HepG2 (cell line): ENCODE data around the gene PANK4. TPM values are rescaled to one million over a fixed set of nuclear protein-coding genes. Genes with fewer than 3 reads are reported as not detected.

Experiments
- ATF3 ChIP-seq: sonication (generic); formaldehyde crosslinking; IDR thresholded peaks from 2 replicates; pipeline ENCODE4 v1.4.0; 2020; ENCODE audit warnings: missing genetic modification reagents
- ATF4 ChIP-seq, 2 experiments: fragments of 450-650 bp in 1 of 2; sonication (generic) in 1 of 2; formaldehyde crosslinking; IDR thresholded peaks; 2 replicates each; pipeline versions ENCODE4 v1.5.0 to v1.8.0; 2020 to 2022; ENCODE audit warnings: mild to moderate bottlenecking in 1 of 2, missing genetic modification reagents in 1 of 2
- ESRRA ChIP-seq: sonication (generic); formaldehyde crosslinking; IDR thresholded peaks from 2 replicates; pipeline ENCODE4 v1.5.1; 2020; ENCODE audit warnings: mild to moderate bottlenecking, low read depth, missing genetic modification reagents
- GABPB1 ChIP-seq: IDR thresholded peaks from 2 replicates; pipeline ENCODE4 v1.6.1; 2016; ENCODE audit warnings: mild to moderate bottlenecking, missing genetic modification reagents, moderate library complexity, missing compliant biosample characterization
- JUND ChIP-seq: sonication (generic); formaldehyde crosslinking; IDR thresholded peaks from 2 replicates; pipeline ENCODE4 v1.8.0; 2022; ENCODE audit warnings: mild to moderate bottlenecking, missing genetic modification reagents
- NFYB ChIP-seq: sonication (generic); formaldehyde crosslinking; IDR thresholded peaks from 2 replicates; pipeline ENCODE4 v1.4.0; 2020; ENCODE audit warnings: missing genetic modification reagents
- REL ChIP-seq: sonication (generic); formaldehyde crosslinking; conservative IDR thresholded peaks from 2 replicates; pipeline ENCODE4 v1.8.0; 2022; ENCODE audit warnings: mild to moderate bottlenecking, missing genetic modification reagents, moderate library complexity
- RXRB ChIP-seq: IDR thresholded peaks from 2 replicates; pipeline ENCODE4 v1.6.1; 2016; ENCODE audit warnings: borderline replicate concordance, missing genetic modification reagents, missing compliant biosample characterization
- SCMH1 ChIP-seq: sonication (generic); formaldehyde crosslinking; IDR thresholded peaks from 2 replicates; pipeline ENCODE4 v1.9.0; 2021; ENCODE audit warnings: missing genetic modification reagents, mild to moderate bottlenecking, borderline replicate concordance
- SMYD3 ChIP-seq: sonication (generic); formaldehyde crosslinking; IDR thresholded peaks from 2 replicates; pipeline ENCODE4 v1.8.1; 2023; ENCODE audit warnings: mild to moderate bottlenecking, missing genetic modification reagents
- SNAI1 ChIP-seq: sonication (generic); formaldehyde crosslinking; IDR thresholded peaks from 2 replicates; pipeline ENCODE4 v1.5.0; 2020; ENCODE audit warnings: mild to moderate bottlenecking, missing genetic modification reagents, borderline replicate concordance
- SOX5 ChIP-seq: IDR thresholded peaks from 2 replicates; pipeline ENCODE4 v1.6.1; 2016; ENCODE audit warnings: borderline replicate concordance
- TMF1 ChIP-seq: sonication (generic); formaldehyde crosslinking; IDR thresholded peaks from 2 replicates; pipeline ENCODE4 v1.8.1; 2022; ENCODE audit warnings: low read depth, missing genetic modification reagents
- TRIM24 ChIP-seq: sonication (generic); formaldehyde crosslinking; IDR thresholded peaks from 2 replicates; pipeline ENCODE4 v1.8.0; 2022; ENCODE audit warnings: mild to moderate bottlenecking, missing genetic modification reagents
- ZNF136 ChIP-seq: sonication (generic); formaldehyde crosslinking; IDR thresholded peaks from 2 replicates; pipeline ENCODE4 v1.8.1; 2022; ENCODE audit warnings: low read depth, mild to moderate bottlenecking, moderate library complexity, missing genetic modification reagents
- ZNF441 ChIP-seq: sonication (generic); formaldehyde crosslinking; IDR thresholded peaks from 2 replicates; pipeline ENCODE4 v1.7.0; 2021; ENCODE audit warnings: missing genetic modification reagents, borderline replicate concordance
- ZNF564 ChIP-seq: sonication (generic); formaldehyde crosslinking; IDR thresholded peaks from 2 replicates; pipeline ENCODE4 v1.8.1; 2023; ENCODE audit warnings: mild to moderate bottlenecking, missing genetic modification reagents
- ZNF614 ChIP-seq: IDR thresholded peaks from 2 replicates; pipeline ENCODE4 v1.6.1; 2018; ENCODE audit warnings: missing biosample characterization, missing genetic modification reagents, inconsistent platforms, borderline replicate concordance
- ZNF644 ChIP-seq: IDR thresholded peaks from 2 replicates; pipeline ENCODE4 v1.6.1; 2016; ENCODE audit warnings: low read depth
- ZNF660 ChIP-seq: sonication (generic); formaldehyde crosslinking; IDR thresholded peaks from 2 replicates; pipeline ENCODE4 v1.5.1; 2020; ENCODE audit warnings: mild to moderate bottlenecking, low read depth, missing genetic modification reagents, borderline replicate concordance
- ZNF704 ChIP-seq: sonication (generic); formaldehyde crosslinking; IDR thresholded peaks from 2 replicates; pipeline ENCODE4 v1.8.1; 2023; ENCODE audit warnings: mild to moderate bottlenecking, inconsistent platforms, moderate library complexity, missing genetic modification reagents, borderline replicate concordance
- polyA plus RNA-seq, 8 experiments: library from polyadenylated mRNA; depleted of rRNA in 3 of 8; stranded (reverse) in 7 of 8; unstranded in 1 of 8; fragments of >200 nt; fragmentation: Illumina TruSeq in 4 of 8; extraction: Trizol in 4 of 8; gene quantifications; 2 replicates each; pipeline versions ENCODE4 v1.2.1 to v1.2.3, GENCODE V29; 2011 to 2016; ENCODE audit warnings: low read depth in 4 of 8, missing spikeins in 1 of 8, mixed read lengths in 1 of 8; ENCODE audit not compliant: insufficient read depth in 1 of 8
- total RNA-seq, 5 experiments: library from RNA; depleted of rRNA; stranded (reverse); fragments of >200 nt; fragmentation: Illumina TruSeq; extraction: Trizol; gene quantifications; 2 replicates each; pipeline ENCODE4 v1.2.3, GENCODE V29; 2016; ENCODE audit warnings: low read depth in 1 of 5
- TF ChIP-seq, protein P1 (sequence below): sonication (generic); formaldehyde crosslinking; IDR thresholded peaks from 2 replicates; pipeline ENCODE4 v1.5.0; 2020; ENCODE audit warnings: missing genetic modification reagents
- TF ChIP-seq, protein P2 (sequence below): sonication (generic); formaldehyde crosslinking; IDR thresholded peaks from 2 replicates; pipeline ENCODE4 v1.9.0; 2022; ENCODE audit warnings: low read depth, missing genetic modification reagents
- TF ChIP-seq, protein P3 (sequence below): sonication (generic); formaldehyde crosslinking; conservative IDR thresholded peaks from 2 replicates; pipeline ENCODE4 v1.8.0; 2022; ENCODE audit warnings: missing genetic modification reagents

The PANK4 gene
- total and polyA plus RNA-seq, 2 of the 13 experiments (the other 11 are each of a cell fraction or from before 2014, with no cell fraction given): 17.4 to 19.3 TPM

DNA sequence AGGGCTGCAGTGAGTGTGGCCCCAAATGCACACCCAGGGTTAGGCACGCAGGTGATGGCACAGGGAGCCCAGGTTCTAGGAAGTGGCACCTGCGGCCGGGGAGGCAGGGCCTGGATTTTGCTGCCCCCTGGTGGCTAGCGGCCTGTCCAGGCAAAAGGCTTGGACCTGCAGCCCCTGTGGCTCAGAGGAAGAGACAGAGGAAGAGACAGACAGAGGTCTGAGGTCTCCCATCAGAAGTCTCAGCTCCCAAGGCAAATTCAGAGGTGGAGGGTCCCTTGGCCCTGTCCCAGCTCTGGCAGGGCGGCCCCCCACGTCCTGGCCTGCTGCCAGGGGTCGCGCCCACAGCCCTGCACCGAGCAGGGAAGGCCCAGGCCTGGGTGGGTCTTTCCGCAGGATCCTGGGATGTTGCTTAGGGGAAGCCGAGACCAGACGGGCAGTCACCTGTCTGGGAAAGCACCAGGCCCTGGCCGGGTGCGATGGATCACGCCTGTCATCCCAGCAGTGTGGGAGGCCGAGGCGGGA is 21.7 kb upstream of the PANK4 start (continued):
- TF ChIP-seq, protein P1, sequence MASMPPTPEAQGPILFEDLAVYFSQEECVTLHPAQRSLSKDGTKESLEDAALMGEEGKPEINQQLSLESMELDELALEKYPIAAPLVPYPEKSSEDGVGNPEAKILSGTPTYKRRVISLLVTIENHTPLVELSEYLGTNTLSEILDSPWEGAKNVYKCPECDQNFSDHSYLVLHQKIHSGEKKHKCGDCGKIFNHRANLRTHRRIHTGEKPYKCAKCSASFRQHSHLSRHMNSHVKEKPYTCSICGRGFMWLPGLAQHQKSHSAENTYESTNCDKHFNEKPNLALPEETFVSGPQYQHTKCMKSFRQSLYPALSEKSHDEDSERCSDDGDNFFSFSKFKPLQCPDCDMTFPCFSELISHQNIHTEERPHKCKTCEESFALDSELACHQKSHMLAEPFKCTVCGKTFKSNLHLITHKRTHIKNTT (CRISPR knock-in tag): no peak
- TF ChIP-seq SNAI1 (CRISPR knock-in tag) (0 out of 2 replicates have a peak, but pooled peaks have one; percentile 18), ZNF136 (CRISPR knock-in tag) (no peak), TMF1 (CRISPR knock-in tag) (no peak), SCMH1 (no peak), ZNF614 (no peak), SMYD3 (CRISPR knock-in tag) (no peak), REL (CRISPR knock-in tag) (no peak), ZNF704 (CRISPR knock-in tag) (no peak), ZNF660 (no peak; the same call in 1 of the 2 replicates), ESRRA (CRISPR knock-in tag) (peak; percentile 55; the same call in 1 of the 2 replicates), NFYB (CRISPR knock-in tag) (no peak), GABPB1 (CRISPR knock-in tag) (no peak; the same call in 1 of the 2 replicates), TRIM24 (no peak), ZNF564 (CRISPR knock-in tag) (no peak), ZNF441 (no peak), ATF4 (CRISPR knock-in tag; IDR thresholded peaks at IDR 0.05) (no peak), RXRB (no peak; the same call in 1 of the 2 replicates), ATF3 (CRISPR knock-in tag) (no peak), JUND (CRISPR knock-in tag) (no peak), ZNF644 (no peak), SOX5 (no peak)
- TF ChIP-seq, protein P2, sequence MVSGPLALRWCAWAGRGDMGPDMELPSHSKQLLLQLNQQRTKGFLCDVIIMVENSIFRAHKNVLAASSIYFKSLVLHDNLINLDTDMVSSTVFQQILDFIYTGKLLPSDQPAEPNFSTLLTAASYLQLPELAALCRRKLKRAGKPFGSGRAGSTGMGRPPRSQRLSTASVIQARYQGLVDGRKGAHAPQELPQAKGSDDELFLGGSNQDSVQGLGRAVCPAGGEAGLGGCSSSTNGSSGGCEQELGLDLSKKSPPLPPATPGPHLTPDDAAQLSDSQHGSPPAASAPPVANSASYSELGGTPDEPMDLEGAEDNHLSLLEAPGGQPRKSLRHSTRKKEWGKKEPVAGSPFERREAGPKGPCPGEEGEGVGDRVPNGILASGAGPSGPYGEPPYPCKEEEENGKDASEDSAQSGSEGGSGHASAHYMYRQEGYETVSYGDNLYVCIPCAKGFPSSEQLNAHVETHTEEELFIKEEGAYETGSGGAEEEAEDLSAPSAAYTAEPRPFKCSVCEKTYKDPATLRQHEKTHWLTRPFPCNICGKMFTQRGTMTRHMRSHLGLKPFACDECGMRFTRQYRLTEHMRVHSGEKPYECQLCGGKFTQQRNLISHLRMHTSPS (CRISPR knock-in tag): no peak
- TF ChIP-seq, protein P3, sequence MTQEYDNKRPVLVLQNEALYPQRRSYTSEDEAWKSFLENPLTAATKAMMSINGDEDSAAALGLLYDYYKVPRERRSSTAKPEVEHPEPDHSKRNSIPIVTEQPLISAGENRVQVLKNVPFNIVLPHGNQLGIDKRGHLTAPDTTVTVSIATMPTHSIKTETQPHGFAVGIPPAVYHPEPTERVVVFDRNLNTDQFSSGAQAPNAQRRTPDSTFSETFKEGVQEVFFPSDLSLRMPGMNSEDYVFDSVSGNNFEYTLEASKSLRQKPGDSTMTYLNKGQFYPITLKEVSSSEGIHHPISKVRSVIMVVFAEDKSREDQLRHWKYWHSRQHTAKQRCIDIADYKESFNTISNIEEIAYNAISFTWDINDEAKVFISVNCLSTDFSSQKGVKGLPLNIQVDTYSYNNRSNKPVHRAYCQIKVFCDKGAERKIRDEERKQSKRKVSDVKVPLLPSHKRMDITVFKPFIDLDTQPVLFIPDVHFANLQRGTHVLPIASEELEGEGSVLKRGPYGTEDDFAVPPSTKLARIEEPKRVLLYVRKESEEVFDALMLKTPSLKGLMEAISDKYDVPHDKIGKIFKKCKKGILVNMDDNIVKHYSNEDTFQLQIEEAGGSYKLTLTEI: no peak
